ENCODE measurements around the gene ELAVL2.

GRCh38 chr9:23644896-23645295 is 181.1 kb downstream of the ELAVL2 start:
- TF ChIP-seq POLR2A (conservative IDR thresholded peaks at IDR 0.05) (no peak), ZNF3 (CRISPR knock-in tag; IDR thresholded peaks at IDR 0.05) (no peak), E2F5 (CRISPR knock-in tag; IDR thresholded peaks at IDR 0.05) (no peak), MXI1 (IDR thresholded peaks at IDR 0.05; ENCODE audit: low read depth, low read length) (no peak), MAX (CRISPR knock-in tag; IDR thresholded peaks at IDR 0.05) (no peak), ZFP30 (CRISPR knock-in tag; IDR thresholded peaks at IDR 0.05; ENCODE audit: borderline replicate concordance) (no peak)
- TF ChIP-seq, protein P1, sequence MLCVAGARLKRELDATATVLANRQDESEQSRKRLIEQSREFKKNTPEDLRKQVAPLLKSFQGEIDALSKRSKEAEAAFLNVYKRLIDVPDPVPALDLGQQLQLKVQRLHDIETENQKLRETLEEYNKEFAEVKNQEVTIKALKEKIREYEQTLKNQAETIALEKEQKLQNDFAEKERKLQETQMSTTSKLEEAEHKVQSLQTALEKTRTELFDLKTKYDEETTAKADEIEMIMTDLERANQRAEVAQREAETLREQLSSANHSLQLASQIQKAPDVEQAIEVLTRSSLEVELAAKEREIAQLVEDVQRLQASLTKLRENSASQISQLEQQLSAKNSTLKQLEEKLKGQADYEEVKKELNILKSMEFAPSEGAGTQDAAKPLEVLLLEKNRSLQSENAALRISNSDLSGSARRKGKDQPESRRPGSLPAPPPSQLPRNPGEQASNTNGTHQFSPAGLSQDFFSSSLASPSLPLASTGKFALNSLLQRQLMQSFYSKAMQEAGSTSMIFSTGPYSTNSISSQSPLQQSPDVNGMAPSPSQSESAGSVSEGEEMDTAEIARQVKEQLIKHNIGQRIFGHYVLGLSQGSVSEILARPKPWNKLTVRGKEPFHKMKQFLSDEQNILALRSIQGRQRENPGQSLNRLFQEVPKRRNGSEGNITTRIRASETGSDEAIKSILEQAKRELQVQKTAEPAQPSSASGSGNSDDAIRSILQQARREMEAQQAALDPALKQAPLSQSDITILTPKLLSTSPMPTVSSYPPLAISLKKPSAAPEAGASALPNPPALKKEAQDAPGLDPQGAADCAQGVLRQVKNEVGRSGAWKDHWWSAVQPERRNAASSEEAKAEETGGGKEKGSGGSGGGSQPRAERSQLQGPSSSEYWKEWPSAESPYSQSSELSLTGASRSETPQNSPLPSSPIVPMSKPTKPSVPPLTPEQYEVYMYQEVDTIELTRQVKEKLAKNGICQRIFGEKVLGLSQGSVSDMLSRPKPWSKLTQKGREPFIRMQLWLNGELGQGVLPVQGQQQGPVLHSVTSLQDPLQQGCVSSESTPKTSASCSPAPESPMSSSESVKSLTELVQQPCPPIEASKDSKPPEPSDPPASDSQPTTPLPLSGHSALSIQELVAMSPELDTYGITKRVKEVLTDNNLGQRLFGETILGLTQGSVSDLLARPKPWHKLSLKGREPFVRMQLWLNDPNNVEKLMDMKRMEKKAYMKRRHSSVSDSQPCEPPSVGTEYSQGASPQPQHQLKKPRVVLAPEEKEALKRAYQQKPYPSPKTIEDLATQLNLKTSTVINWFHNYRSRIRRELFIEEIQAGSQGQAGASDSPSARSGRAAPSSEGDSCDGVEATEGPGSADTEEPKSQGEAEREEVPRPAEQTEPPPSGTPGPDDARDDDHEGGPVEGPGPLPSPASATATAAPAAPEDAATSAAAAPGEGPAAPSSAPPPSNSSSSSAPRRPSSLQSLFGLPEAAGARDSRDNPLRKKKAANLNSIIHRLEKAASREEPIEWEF (CRISPR knock-in tag; IDR thresholded peaks at IDR 0.05): no peak
- TF ChIP-seq, protein P2, sequence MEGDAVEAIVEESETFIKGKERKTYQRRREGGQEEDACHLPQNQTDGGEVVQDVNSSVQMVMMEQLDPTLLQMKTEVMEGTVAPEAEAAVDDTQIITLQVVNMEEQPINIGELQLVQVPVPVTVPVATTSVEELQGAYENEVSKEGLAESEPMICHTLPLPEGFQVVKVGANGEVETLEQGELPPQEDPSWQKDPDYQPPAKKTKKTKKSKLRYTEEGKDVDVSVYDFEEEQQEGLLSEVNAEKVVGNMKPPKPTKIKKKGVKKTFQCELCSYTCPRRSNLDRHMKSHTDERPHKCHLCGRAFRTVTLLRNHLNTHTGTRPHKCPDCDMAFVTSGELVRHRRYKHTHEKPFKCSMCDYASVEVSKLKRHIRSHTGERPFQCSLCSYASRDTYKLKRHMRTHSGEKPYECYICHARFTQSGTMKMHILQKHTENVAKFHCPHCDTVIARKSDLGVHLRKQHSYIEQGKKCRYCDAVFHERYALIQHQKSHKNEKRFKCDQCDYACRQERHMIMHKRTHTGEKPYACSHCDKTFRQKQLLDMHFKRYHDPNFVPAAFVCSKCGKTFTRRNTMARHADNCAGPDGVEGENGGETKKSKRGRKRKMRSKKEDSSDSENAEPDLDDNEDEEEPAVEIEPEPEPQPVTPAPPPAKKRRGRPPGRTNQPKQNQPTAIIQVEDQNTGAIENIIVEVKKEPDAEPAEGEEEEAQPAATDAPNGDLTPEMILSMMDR (IDR thresholded peaks at IDR 0.05 in 2 of 3, conservative IDR thresholded peaks at IDR 0.05 in 1 of 3; ENCODE audit: insufficient read depth in 2 of 3, low read depth in 1 of 3, low read length in 3 of 3): no peak
